NCI-H2196 (cell line): ENCODE measurements around the gene CDR2L.
"Not testable (repeated sequence)": the region's sequence is repeated elsewhere in the genome, so short reads cannot be mapped to it uniquely, and the experiment has no call there.

ENCODE experiments used
- DNase-seq: peaks from one replicate; lab custom pipeline; 2025; ENCODE audit not compliant: unreplicated experiment; lab: John Stamatoyannopoulos, UW

The CDR2L gene

GRCh38 chr17:74981318-74981978 is 6.0 kb upstream of the CDR2L start:
- DNase-seq: no peak

DNA sequence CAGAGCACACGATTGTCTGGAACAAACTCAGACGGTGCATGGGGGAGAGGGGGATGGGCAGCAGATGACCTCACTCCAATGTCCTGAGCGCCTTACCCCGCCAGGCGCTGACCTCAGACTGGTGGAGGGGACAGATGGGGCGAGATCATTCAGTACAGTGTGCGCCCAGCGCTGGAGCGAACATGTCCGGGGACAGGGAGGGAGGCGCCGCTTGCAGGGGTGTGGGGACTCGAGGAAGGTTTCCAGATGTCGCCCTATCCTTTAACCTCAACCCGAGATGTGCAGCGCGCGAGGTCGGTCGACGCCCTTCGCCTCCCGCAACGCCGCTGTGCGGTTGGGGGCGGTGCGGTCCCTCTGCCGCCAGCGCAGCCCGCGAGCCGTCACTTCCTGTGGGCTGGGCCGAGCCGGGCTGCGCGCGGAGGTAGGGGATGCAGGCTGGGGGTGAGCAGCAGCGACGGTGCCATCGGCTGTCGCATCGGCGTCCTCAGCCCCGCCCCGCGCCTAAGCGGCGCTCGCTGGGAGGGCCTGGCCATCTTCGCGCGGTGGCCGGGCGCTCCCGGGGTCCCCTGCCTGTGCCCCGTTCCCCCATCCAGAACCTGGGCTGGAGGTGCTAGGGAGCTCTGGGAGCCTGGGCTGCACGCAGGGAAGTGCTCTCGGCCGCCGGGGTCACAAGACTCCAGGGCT is 5.3 kb upstream of the CDR2L start:
- peak; percentile 86 for DNase-seq

DNA sequence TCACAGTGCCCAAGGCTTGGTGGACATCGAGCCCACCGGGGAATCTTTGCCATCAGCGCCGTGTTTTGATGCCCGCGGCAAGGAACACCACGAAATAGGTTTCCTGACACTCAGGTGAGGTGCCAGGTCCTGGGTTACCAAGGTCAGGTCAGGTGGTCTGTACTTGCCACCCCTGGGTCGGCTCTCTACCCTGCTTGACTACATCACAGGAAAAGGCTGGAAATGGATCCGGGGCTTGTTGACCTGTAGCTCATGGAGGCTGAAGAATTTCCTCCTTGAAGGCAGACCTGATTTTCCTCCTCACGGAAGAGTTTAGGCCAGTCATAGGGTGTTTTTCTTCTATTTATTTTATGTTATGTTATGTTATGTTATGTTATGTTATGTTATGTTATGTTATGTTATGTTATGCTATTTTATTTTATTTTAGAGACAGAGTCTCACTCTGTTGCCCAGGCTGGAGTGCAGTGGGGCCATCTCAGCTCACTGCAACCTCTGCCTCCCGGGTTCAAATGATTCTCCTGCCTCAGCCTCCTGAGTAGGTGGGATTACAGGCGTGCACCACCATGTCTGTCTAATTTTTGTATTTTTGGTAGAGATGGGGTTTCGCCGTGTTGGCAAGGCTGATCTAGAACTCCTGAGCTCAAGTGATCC is 4.6 kb upstream of the CDR2L start:
- DNase-seq: peak; percentile 49

- no peak for DNase-seq
These were observed 1.2 kb upstream of the CDR2L start for GRCh38 chr17:74986206-74986576.

DNA sequence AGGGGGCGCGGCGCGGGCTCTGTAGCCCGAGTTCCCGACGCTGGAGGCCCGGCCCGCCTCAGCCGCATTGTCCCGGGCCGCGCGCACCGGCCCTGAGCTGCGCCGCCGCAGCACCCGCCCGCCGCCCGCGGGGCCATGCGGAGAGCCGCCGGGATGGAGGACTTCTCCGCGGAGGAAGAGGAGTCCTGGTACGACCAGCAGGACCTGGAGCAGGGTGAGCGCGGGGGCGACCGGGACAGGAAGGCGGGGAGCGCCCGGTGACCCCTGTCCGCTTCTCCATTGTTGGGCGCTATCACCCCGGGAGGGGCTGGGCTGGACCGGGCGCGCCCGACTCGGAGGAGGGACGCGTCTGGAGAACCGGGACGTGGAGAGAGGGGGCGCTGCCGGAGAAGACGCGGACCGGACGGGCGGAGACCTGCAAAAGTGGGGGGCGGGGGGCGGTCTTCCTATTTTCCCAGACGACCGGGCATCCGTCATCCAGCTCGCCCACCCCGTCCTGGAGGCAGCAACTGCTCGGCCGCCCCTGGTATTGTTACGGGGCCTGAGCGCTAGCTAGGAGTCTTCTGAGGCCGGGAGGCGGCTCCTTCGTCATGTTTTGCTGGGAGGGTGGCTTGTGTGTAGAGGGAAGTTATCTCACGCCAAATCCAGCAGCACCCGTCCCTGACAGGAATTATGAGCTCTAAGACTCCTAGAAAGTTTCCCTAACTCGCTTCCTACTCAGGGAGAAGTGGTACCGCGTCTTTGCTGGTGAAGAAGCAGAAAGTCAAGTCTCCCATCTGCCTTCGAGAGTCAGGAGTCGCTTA is 678 bp downstream of the CDR2L start:
- no peak for DNase-seq

- no peak for DNase-seq
These were observed 3.2 kb downstream of the CDR2L start for GRCh38 chr17:74990581-74991105.

DNA sequence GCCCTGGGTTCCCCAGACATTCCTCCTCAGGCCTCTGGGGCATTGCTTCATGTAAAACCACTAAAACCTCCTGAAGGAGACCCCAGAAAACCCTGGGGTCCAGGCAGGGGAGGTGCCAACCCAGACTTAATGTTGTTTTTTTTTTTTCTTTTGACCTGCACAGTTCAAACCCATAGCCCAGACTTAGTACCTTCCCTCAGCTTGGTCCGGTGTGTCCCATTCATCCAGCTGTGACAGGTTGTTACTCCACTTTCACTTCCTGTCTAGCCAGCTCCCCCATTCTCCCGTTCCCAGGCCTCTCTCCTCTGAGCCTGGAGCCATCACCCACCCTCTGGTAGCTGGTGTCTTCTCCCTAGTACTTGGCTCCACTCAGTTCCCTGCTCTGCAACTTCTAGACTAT is 4.8 kb downstream of the CDR2L start:
- DNase-seq: no peak

- DNase-seq: no peak
These were observed 7.0 kb downstream of the CDR2L start for GRCh38 chr17:74994440-74994839.

DNA sequence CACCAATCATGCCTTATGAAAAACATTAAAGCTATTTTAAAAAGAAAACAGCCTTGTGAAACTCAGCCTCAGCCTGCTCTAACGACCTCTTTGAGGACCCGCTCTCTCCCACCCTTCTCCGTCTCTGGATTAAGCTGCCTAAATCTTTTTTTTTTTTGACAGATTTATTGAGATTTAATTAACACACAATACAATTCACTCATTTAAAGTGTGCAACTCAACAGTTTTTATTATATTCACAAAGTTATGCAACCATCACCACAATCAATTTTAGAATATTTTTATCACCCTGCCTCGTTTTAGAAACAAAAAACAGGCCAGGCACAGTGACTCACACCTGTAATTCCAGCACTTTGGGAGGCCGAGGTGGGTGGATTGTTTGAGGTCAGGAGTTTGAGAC is 8.4 kb downstream of the CDR2L start:
- DNase-seq: no peak

DNA sequence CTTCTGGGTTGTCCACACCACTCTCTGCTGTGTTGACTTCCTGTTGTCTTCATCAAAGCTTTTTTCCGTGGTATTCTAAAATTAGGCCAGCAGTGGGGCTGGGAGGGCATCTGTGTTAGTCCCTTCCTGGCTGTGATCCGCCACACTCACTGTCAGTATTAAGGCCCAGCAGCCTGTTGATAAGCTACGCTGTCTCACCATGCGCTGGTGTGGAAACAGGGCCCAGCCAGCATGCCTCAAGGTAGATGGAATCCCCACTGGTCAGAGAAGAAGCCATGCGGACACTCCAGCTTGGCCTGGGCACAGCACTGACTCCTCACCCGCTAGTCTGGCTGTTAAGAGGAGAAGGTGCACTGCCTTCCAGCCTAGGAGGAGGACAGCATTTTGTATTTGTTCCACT is 11.4 kb downstream of the CDR2L start:
- no peak for DNase-seq

GRCh38 chr17:74999523-74999922 is 12.1 kb downstream of the CDR2L start:
- no peak for DNase-seq

DNA sequence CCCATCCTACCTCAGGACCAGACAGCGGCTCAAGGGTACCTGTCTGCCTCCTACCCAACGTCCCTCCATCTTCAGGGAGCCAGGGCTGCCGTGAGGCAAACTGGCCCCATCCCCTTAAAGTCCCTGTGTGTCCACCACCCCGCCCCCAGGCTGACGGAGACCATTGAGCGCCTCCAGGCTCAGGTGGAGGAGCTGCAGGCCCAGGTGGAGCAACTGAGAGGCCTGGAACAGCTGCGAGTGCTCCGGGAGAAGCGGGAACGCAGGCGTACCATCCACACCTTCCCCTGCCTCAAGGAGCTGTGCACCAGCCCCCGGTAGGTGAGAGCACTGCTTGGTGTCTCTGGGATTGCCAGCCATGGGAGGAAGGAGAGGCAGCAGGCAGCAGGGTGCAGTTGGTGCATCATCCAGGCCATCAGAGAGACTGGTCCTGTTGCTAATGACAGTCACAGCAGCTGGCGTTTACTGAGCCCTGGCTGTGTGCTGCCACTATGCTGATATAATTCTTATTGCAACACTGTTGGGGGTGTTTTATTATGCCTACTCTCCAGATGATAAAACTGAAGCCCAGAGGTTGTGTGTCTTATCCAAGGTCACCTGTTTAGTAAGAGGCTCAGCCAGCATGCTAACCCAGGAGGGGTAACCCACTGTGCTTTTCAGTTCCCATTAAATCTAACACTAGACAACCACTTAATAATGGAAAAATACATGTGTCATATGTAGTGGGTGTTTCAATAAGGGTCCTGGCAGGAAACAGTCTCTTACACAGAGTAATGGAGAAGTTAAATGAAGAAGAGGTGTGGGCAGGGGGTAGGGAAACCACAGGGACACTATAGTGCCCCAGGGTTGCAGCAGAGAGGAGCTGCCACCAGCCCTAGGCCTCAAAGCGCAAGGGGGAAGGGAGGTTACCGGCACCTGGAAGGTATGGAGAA is 14.7 kb downstream of the CDR2L start:
- no peak for DNase-seq

- no peak for DNase-seq
These were observed 15.9 kb downstream of the CDR2L start for GRCh38 chr17:75003070-75003956.

DNA sequence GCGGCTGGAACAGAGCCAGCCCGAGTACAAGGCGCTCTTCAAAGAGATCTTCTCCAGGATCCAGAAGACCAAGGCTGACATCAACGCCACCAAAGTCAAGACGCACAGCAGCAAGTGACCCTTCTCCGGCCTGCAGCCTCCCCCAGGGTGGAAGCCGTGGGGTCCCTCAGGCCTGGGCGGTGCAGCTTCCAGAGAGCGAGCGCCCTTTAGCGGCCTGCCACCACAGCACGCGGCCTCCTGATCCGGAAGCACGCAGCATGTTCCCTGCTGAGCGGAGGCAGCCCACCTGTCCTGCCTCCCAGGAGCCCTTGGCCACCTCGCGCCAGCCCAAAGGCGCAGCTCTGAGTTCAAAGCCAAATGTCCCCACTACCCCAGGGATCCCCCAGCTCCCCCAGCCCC is 16.5 kb downstream of the CDR2L start:
- DNase-seq: no peak

GRCh38 chr17:75004371-75004770 is 16.9 kb downstream of the CDR2L start:
- no peak for DNase-seq

- DNase-seq: no peak
These were observed 17.9 kb downstream of the CDR2L start for GRCh38 chr17:75005291-75005690.

- not testable (repeated sequence) for DNase-seq
These were observed 18.7 kb downstream of the CDR2L start for GRCh38 chr17:75006084-75006483.

GRCh38 chr17:75006653-75007052 is 19.2 kb downstream of the CDR2L start:
- DNase-seq: no peak

- DNase-seq: no peak
These were observed 20.9 kb downstream of the CDR2L start for GRCh38 chr17:75008373-75008772.
